Erythroblast (primary cell): Measurements from ENCODE around the gene IGSF11.

Experiments
- DNase-seq, 2 experiments: peaks; one replicate each; lab custom pipeline; 2025; lab: John Stamatoyannopoulos, UW
- GATA1 ChIP-seq: IDR thresholded peaks from 2 replicates; pipeline ENCODE4 v1.6.1; 2011; ENCODE audit warnings: low read depth, mild to moderate bottlenecking, control low read depth, low read length, moderate library complexity
- POLR2A ChIP-seq: IDR thresholded peaks from 2 replicates; pipeline ENCODE4 v1.6.1; 2011; ENCODE audit warnings: mild to moderate bottlenecking, low read length

Gene IGSF11

DNA sequence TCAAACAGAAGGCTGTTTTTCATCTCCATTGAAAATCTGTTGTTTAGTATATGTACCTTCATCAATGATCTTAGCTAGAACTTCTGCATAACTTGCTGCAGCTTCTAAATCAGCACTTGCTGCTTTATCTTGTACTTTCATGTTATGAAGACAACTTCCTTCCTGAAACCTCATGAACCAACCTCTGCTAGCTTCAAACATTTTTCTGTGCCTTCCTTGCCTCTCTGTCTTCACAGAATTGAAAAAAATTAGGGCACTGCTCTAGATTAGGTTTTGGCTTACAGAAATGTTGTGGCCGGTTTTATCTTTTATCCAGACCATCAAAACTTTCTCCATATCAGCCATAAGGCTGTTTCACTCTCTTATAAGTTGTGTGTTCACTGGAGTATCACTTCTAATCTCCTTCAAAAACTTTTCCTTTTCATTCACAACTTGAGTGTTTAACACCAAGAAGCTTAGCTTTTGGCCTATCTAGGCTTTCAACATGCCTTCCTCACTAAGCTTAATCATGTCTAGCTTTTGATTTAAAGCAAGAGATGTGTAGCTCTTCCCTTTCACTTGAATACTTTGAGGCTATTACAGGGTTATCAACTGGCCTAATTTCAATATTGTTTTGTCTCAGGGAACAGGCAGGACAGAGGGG, 78.6 kb downstream of the IGSF11 start:
- no peak for TF ChIP-seq GATA1
- no peak for TF ChIP-seq POLR2A
- no peak for DNase-seq

DNA sequence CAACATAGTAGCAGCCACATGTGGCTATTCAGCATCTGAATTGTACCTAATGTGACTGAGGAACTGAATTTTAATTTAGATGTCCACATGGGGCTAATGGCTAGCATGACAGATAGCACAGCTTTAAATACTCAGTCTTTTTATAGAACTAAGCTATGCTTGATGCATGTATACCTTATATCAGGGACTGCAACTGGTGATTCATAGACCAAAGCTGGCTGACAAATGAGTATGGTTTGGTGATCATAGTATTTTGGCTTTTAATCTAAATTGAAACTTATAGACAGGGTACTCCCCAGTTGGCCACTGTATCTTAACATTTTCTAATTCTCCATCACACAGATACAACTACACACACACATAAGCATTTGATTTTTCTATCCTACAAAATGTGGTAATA, 83.6 kb downstream of the IGSF11 start:
- TF ChIP-seq POLR2A: no peak
- DNase-seq: no peak

DNA sequence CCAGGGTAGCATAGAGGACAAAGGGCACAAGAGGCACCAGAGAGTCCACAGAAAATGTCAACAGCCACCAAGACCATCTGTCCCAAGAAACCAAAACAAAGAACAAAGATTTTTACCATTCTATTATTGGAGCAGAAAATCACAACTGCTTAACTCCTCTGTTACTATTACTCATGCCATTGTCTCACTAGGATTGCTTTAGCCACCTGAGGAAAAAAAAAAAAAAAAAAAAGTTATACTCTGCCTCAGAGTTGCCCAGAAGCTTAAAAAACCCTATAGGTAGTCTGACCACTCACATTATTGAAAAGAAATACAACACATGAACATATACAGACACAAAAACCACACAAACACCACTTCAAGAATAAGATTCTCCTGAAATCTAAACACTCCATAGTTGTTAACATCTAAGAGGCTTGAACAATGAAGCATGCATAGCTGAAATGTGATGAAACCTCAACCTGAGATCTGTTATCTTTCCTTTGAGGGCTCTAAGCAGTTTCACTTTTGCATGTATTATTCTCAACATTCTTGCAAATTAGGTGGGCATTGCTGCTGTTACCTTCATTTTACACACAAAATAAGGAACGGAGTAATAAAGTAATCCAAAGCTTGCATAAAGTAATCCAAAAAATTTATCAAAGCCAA, 85.4 kb downstream of the IGSF11 start:
- no peak for TF ChIP-seq GATA1
- no peak for DNase-seq

DNA sequence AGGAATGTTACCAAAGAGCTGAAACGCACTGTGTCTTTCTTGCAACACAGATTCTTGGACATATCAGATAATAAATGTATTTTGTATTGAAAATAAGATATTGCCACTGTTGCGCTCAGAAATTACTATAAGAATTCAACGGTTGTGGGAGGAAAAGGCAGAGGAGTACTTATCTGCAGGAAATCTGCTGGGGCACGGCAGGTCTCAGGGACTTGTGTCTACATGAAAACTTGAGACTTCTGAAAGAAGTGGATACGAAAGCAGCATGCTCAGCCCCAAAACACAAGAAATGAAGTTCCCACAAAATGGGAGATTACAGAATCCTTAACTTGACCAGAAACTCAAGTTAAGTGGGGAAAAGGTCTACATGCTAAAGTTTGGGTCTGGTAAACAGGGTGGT, 86.5 kb downstream of the IGSF11 start:
- TF ChIP-seq GATA1 (no peak), POLR2A (no peak)
- no peak for DNase-seq

DNA sequence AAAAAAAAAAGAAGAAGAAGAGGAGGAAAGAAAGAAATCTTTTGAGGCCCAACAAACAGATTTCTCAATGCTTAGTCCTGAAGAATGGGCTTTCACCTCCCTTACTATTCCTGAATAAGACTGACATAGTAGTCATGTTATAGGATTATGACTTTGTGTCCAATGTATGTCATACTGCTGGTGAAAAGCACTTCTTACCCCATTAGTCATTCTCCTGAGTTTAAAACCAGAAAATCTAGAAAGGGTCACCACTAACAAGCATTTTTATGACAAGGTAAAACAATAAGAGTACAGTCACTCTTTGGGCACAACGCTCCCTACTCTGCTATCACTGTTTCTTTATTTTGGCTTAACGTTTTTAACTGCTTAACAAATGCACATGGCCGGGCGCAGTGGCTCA, 88.2 kb downstream of the IGSF11 start:
- TF ChIP-seq POLR2A (no peak), GATA1 (no peak)
- no peak for DNase-seq

DNA sequence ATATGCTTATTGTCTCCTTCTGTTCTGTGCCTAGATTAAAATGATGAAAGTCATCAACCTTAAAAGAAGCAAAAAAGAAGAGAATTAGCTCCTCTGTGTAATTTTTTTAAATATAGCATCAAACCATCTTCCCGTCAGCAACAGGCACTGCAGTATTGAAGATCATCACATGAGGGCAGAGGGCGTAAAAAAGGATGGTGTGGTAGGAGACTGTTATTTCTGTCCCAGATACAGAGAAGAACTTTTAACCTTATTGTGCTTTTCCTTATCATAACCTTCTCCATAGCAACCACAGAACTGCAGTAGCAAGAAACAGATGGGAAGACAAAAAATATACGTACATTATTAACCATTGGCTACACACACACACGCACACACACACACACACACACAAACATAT, 88.8 kb downstream of the IGSF11 start:
- TF ChIP-seq POLR2A (no peak), GATA1 (no peak)
- DNase-seq: no peak

DNA sequence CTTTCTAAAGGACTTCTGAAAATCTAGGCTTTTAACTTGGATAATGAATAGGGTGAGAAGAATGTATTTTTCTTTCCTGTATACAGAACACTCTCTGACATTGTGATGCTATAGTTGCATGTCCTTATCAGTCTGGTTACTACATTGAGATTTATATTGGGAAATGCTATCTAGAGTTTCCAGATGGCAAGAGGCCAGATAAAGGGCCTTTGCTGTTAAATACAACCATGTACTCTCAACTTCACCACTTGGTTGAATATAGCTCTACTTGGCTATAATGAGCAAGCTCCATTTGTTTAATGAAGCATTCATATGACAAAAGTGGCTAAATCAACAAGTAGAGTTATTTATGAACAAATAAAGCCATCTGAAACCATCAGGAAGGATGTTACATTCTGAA, 91.0 kb downstream of the IGSF11 start:
- DNase-seq: no peak
- no peak for TF ChIP-seq POLR2A
- no peak for TF ChIP-seq GATA1

DNA sequence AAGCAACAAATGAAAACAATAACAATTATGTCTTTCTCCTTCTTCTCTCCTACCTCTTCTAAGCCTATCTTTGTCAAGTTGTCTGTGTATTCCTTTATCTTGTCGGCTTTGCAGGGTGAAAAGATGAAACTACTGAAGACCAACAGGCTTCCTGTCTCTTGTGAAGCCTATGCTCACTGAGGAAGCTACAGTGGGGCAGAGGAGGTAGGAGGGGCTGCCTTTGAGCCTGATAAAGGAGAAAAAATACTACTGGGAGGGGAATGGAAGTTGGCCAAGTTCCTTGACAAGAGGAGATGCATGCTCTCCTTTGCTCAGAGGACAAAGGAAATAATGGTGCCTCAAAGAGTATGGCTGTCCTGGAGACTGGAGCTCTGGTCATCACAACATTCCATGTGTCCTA, 92.0 kb downstream of the IGSF11 start:
- no peak for DNase-seq
- TF ChIP-seq GATA1: no peak
- TF ChIP-seq POLR2A: no peak

DNA sequence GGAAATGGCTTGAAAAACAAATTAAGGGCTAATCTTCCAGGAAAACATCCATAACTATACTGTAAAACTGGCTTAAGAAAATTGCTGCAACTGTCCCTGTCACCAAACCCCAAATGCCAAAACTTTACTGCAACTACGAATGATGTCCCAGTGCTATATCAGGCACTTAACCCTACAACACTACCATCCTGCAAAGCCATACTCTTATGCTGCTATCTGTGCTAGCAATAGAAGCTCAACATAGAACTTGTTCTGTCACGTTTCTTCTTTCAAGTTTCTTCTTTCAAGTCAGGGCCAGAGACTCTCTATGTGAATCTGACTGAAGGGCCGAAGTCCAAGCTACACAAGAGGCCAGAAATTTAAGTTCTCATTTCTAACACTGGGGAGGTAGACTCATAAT, 92.5 kb downstream of the IGSF11 start:
- TF ChIP-seq GATA1 (no peak), POLR2A (no peak)
- DNase-seq: no peak

DNA sequence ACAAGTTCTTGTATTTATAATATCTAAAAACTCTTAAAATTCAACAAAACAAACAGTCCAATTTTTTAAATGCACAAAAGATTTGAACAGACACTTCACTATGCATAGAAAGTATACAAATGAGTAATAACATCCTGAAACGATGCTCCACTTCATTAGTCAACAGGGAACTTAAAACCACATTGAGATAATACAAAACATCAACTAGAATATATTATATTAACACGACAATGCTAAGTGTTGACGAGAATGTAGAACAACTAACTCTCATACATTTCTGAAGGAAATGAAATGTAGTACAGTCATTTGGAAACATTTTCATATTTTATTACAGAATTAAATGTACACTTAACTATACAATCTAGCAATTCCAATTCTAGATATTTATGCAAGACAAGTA, 93.4 kb downstream of the IGSF11 start:
- TF ChIP-seq GATA1: no peak
- TF ChIP-seq POLR2A: no peak
- no peak for DNase-seq

DNA sequence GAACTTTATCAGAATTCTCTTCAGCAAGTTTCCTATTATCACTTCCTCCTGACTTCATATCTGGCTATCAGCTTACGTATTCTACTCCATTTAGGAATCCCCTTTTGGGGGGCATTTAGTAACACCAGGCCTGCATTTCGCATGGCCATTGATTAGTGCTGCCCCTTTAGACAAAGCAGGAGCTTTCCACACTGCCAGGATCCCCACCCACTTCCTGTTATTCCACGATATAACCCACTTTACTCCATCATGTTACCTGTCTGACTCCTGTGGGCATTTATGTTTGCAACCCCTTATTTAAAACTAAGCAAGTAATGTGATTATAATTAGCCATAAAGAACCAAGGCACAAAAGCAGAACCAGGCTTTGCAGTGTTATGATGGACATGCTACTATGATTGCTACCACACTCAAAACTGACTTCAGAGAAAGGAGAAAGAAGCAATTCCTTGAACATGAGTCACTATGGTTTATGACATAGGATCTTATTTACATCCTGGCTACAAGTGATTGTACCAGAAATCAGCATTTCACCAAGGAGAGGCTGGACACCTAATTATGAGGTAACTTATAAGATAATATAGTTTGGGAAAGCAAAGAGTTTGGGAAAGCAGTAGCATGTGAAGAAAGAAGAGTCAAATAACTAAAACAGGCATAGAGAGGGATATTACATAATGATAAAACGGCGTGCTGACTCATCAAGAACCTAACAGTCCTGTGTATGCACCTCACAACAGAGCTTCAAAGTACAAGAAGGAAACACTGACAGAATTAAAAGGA, 96.3 kb downstream of the IGSF11 start:
- no peak for TF ChIP-seq POLR2A
- no peak for TF ChIP-seq GATA1
- DNase-seq: no peak

DNA sequence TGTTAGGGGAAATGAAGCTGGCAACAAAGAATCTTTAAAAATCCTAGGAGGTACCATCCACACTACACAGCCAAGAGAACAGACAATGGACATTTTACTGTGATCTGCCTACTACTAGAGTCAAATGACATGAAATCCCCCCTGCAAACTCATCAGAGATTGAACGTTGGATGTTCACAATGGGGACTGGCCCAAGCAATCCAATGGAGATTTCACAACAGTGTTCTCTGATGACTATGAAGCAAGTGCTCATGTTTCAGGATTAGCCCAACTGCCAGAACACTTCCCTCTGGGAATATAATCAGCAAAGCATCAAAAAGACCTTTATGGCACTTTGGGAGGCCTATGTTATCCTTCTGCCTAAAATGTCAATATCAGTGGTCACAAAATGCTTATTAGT, 97.8 kb downstream of the IGSF11 start:
- TF ChIP-seq POLR2A (no peak), GATA1 (no peak)
- DNase-seq: no peak

DNA sequence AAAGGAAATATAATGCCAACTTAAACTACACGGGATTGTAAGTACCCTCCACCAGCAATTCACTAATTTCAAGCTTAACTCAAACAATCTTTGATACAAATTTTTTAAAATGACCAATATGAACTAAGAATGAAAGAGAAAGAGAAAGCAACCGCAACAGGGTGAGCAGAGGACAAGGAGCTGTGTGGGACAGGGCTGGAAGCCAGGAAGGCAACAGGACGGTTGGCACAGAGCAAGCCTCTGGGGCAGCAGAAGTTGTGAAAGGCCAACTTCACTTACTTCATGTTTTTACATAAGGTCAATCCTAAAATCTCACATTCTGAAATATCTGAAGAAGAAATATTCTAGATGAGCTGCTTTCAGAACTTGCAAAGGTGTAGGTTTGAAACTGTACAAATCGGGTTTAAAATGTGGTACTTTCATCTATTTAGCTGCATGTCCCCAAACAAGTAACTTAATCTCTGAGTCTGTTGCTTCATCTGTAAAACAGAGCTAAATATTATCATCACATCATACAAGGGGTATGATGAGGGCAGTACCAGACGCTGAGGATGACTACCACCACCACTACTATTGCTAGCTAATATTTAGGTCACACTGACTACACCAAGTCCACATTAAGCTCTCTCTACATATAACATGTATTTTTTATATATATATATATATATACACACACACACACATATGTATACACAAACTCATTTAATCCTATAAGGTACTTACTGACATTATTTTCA, 101.7 kb downstream of the IGSF11 start:
- TF ChIP-seq POLR2A: no peak
- no peak for TF ChIP-seq GATA1
- DNase-seq: peak in 1 of 2 experiments; percentile 18

DNA sequence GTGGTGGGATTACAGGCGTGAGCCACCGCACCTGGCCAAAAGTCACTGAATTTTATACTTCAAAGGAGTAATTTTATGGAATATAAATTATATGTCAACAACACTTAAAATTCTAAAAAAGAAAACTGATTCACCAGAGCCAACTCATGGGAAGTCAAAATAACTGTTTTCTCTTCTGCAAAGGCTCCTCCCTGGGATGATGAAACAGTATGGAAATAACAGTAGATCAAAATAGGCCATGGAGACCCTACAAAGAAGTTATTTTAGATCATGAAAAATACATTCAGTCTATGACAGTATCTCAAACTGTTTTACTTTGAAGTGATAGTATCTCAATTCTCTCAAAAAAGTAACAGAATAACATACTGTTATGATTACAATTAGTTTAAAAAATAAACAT, 102.7 kb downstream of the IGSF11 start:
- peak in 1 of 2 experiments; percentile 14 for DNase-seq
- no peak for TF ChIP-seq GATA1
